Prostate gland (tissue), 2 donors: ENCODE measurements around the gene OPN1SW.

Experiments used
- POLR2AphosphoS5 ChIP-seq: sonication (generic); formaldehyde crosslinking; IDR thresholded peaks from one replicate; pipeline ENCODE4 v1.6.1; 2017; ENCODE audit warnings: antibody characterized with exemption
- TF ChIP-seq, protein P1 (sequence below), 4 experiments: fragments of 200-600 bp in 2 of 4; fragments of 450-650 bp in 2 of 4; sonication (generic) in 2 of 4; IDR thresholded peaks; 1 replicate in 3 of 4; 2 replicates in 1 of 4; pipeline ENCODE4 v1.5.1; 2016 to 2019; ENCODE audit warnings: antibody characterized with exemption in 4 of 4, mild to moderate bottlenecking in 2 of 4, moderate library complexity in 2 of 4

DNA sequence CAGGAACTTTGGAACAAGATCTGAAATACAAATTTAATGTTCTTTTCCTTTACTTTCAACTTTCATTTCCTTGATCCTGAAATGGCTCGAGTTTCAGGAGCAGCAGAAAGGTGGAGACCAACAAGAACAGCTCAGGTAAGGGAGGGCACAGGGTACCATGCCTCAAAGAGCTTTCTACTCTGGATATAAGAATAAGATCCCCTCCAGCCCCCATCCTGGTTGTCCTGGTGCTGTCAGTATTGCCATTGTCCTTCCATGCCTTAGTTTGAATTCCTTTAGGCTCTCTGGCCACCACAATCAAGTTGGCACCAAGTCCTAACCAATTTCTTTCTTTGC, 48.9 kb downstream of the OPN1SW start:
- TF ChIP-seq POLR2AphosphoS5, result no peak
- TF ChIP-seq, protein P1, sequence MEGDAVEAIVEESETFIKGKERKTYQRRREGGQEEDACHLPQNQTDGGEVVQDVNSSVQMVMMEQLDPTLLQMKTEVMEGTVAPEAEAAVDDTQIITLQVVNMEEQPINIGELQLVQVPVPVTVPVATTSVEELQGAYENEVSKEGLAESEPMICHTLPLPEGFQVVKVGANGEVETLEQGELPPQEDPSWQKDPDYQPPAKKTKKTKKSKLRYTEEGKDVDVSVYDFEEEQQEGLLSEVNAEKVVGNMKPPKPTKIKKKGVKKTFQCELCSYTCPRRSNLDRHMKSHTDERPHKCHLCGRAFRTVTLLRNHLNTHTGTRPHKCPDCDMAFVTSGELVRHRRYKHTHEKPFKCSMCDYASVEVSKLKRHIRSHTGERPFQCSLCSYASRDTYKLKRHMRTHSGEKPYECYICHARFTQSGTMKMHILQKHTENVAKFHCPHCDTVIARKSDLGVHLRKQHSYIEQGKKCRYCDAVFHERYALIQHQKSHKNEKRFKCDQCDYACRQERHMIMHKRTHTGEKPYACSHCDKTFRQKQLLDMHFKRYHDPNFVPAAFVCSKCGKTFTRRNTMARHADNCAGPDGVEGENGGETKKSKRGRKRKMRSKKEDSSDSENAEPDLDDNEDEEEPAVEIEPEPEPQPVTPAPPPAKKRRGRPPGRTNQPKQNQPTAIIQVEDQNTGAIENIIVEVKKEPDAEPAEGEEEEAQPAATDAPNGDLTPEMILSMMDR (IDR thresholded peaks at IDR 0.05), result no peak
